ENCODE data around the gene MAP3K3.

GRCh38 chr17:63694950-63695773 is 72.9 kb downstream of the MAP3K3 start:
- TF ChIP-seq, protein P1, sequence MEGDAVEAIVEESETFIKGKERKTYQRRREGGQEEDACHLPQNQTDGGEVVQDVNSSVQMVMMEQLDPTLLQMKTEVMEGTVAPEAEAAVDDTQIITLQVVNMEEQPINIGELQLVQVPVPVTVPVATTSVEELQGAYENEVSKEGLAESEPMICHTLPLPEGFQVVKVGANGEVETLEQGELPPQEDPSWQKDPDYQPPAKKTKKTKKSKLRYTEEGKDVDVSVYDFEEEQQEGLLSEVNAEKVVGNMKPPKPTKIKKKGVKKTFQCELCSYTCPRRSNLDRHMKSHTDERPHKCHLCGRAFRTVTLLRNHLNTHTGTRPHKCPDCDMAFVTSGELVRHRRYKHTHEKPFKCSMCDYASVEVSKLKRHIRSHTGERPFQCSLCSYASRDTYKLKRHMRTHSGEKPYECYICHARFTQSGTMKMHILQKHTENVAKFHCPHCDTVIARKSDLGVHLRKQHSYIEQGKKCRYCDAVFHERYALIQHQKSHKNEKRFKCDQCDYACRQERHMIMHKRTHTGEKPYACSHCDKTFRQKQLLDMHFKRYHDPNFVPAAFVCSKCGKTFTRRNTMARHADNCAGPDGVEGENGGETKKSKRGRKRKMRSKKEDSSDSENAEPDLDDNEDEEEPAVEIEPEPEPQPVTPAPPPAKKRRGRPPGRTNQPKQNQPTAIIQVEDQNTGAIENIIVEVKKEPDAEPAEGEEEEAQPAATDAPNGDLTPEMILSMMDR (IDR thresholded peaks at IDR 0.05; ENCODE audit: extremely low read depth in 1 of 2, insufficient read depth in 1 of 2, low read depth in 1 of 2, low read length in 2 of 2), result no peak
- TF ChIP-seq POLR2AphosphoS5 (IDR thresholded peaks at IDR 0.05; ENCODE audit: insufficient read depth, low read depth, low read length) (no peak), EZH2 (IDR thresholded peaks at IDR 0.05; ENCODE audit: borderline replicate concordance, low read depth, low read length, severe bottlenecking) (no peak), POLR2A (IDR thresholded peaks at IDR 0.05; ENCODE audit: low read depth, low read length) (no peak)
